Endothelial cell of hepatic sinusoid (primary cell): Measurements from ENCODE around the gene RNF11.

ENCODE experiments used
- in situ Hi-C: cut with HindIII; loops from 2 replicates; pipeline ENCODE4 v1.10.0; 2017; ENCODE audit warnings: low sequenced_read_pairs

Gene RNF11

DNA sequence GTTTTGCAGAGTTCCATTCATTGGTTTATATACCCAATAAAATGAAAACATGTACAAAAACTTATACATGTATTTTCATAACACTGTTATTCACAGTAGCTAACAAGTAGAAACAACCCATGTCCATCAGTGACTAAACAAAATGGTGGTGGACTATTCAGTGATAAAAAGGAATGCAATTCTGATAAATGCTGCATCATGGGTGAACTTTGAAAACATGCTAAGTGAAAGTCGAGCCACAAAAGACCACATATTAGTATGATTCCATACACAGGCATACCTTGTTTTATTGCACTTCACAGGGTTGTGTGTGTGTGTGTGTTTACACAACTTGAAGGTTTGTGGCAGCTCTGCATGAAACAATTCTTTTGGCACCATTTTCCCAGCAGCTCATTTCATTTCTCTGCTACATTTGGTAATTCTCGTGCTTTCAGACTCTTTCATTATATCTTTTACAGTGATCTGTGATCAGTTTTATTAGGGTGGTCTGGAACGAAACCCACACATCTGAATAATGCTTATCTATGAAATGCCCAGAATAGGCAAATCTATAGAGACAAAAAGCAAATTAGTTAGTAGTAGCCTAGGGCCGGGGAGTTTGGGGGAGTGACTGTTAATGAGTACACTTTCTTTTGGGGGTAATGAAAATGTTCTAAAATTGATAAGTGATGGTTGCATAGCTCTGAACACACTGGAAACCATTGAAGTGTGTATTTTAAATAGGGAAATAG, 27.2 kb downstream of the RNF11 start:
- in situ Hi-C loops, result no loop called here

DNA sequence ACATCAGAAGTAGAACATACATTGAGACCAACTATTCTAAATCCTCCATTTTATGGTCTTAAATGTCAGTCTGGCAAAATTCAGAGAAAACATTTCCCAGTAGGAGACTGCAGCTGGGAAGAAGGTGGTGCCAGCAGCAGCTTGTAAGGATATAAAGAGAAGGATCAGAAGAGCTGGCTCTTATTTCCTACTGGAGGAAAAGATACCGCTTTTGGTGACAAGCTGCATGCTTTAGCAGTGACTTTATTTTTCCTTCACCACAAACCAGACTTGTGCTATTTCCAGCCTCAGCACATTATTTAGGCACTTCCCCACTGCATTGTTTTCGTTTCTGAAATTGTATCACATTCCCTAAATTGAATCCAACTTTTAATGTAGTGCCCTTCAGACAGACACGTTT, 28.4 kb downstream of the RNF11 start:
- in situ Hi-C loops, result no loop called here

- in situ Hi-C loops, result no loop called here
Observed at GRCh38 chr1:51265618-51266017, 29.5 kb downstream of the RNF11 start.

- in situ Hi-C loops, result no loop called here
Observed at GRCh38 chr1:51266181-51266580, 30.1 kb downstream of the RNF11 start.

DNA sequence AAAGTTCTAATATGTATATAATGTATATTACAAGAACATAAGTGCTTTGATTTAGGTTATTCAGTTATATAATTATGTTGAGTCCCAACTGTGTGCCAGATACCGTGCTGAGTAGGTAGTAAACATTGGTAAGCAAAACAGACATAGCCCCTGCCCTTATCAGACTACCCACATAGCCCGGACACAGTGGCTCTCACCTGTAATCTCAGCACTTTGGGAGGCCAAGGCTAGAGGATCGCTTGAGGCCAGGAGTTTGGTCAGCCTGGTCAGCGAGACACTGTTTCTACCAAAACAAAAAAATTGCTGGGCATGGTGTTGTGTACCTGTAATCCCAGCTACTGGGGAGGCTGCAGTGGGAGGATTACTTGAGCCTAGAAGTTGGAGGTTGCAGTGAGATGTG, 30.7 kb downstream of the RNF11 start:
- in situ Hi-C loops, result no loop called here

GRCh38 chr1:51268634-51269033, 32.6 kb downstream of the RNF11 start:
- in situ Hi-C loops, result no loop called here

DNA sequence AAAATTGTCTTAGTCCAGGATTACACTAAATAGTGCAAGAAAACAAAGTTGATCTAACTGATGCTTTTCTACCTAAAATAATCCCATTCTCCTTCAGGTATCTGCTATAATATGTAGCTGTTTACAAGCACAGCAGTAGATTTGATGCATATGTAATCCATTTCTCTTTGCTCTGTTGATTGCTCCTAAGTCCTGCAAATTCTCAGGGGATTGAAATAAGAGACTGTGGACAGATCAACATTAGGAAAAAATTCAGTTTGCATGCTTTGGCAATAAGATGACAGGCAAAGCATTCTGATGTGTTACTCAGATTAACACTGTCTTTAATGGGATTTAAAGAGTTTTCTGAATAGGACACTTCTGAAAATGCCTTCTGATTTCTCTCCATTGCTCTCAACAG, 34.7 kb downstream of the RNF11 start:
- in situ Hi-C loops, result no loop called here

DNA sequence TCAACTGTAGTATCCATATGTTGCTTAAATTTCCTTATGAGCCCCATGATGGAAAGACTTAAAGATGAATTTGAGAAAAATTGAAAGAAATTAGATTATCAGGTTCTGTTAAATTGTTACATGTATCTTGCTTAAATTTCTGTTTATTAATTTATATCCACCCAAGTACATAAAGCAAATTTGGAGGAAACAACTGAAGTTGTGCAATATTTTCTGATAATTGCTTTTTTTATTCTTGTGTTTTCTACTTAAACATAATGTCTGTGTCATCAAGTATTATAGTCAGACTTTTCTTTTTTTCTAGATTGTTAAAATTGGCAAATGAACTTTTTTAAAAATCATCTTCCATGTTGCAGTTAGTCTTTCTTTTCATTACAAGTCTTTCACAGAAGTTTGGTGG, 36.8 kb downstream of the RNF11 start:
- in situ Hi-C loops, result no loop called here

DNA sequence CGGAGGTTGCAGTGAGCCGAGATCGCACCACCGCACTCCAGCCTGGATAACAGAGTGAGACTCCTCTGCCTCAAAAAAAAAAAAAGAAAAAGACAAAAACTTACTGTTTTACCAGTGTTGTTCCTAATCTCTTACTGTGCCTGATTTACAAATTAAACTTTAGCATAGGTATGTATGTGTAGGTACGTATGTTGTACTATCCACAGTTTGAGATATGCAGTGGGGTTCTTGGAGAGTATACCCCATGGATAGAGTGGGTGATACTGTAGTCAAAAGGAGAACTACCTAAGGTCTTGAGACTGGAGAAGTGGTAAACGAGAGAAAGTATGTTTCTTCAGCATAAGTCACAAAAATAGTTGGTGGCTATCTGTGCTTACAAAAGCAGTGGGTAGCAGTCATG, 38.6 kb downstream of the RNF11 start:
- in situ Hi-C loops, result no loop called here

DNA sequence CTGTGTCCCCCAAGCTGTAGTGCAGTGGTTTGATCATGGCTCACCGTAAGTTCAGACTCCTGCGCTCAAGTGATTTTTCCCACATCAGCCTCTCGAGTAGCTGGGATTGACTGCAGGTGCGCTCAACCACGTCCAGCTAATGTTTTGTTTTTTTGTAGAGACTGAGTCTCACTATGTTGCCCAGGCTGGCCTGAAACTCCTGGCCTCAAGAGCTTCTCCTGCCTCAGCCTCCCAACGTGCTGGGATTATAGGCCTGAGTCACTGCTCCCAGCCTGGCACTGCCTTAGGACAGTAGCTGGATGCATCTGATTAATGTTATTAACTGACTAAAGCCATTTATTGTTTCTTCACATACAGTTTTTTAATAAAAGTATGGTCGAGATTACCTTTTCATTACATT, 40.2 kb downstream of the RNF11 start:
- in situ Hi-C loops, result no loop called here

DNA sequence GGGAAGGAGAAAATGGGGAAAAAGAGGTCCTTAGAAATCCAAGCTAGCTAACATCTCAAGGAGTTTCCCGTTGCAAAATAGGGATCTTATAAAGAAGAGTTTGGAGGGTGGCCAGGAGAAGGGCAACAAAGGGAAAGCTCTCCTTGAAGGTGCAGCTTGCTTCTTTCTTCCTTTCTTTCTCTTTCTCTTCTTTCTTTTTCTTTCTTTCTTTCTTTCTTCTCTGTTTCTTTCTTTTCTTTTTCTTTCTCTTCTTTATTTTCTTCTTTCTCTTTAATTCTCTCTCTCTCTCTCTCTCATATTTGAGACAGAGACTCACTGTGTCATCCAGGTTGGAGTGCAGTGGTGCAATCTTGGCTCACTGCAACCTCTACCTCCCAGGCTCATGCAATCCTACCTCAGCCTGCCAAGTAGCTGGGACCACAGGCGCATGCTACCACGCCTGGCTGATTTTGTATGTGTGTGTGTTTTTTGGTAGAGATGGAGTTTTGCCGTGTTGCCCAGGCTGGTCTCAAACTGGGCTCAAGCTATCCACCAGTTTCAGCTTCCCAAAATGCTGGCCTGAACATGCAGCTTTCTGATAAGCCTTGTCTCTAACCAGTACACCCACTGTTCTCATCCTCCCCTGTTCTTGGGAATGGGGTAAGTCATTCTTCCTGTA, 44.4 kb downstream of the RNF11 start:
- in situ Hi-C loops, result no loop called here

- in situ Hi-C loops, result no loop called here
Observed at GRCh38 chr1:51281807-51282206, 45.7 kb downstream of the RNF11 start.

DNA sequence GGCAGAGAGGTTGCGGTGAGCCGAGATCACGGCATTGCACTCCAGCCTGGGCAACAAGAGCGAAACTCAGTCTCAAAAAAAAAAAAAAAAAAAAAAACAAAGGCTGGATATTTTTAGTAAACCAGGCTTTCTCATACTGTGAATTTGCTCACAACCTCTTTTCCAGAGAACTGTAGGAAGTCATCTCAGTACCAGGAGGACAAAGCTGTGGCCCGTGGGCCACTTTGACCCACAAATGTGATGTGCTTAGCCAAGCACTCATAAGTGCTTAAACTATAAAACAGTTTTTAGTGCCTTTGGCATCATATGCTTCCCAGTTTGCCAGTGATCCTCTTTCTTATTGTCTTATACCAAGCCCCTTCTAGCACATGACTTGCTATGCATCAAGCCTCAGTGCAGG, 46.5 kb downstream of the RNF11 start:
- in situ Hi-C loops, result no loop called here

DNA sequence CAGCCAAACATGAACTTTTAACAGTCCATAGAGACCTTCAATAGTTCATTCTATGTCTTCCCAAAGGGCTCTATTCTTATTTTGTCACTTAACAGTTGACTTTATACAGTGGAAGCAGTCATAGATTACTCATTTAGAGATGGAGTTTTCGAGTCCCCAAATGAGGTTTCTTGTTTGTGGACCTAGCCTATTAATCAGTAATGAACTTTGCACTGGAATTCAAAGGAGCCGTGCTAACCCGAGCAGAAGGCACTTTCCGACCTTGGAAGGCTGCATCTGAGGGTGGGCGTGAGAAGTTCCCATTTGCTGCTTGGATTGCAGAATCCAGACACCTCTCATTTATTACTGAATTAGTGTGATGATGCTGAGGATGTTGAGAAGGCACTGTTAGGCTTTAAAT, 47.9 kb downstream of the RNF11 start:
- in situ Hi-C loops, result no loop called here

DNA sequence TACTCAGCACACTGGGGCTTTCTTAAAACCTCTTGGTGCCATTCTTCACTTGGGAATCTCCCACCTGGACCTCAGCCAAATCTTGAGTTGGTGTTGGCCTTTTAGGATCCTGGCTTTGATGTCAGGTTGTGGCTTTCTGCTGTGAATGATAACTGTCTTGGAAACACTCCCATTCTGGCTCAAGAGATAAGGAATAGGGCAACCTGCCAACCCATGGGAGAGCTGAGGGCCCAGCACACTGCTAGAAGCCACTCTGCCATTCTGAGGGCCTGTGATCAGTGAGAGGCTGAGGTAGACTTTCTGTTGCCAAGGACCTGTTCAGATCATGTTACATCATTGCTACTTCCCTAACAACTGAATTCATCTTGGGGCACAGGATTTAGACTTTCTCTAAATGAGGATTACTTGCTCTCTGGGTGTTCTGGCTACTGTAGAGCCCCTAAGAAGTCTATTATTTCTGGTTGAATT, 48.4 kb downstream of the RNF11 start:
- in situ Hi-C loops, result no loop called here

DNA sequence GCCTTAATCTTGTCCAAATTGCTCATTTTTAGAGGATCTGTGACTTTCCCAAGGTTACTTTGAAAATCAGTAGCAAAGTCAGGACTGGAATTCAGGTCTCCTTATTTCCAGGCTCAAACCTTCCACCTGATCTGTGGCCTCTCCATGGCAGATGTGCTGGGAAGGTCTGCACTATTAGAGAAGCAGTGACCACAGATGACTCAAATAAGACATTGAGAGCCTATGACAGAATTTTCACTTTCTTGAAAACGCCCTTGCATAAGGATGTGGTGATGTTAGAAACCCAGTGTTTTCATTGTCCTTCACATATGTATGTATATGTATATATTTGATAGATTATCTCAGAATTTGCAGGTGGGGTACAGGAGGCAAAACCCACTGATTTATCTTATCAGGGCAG, 49.0 kb downstream of the RNF11 start:
- in situ Hi-C loops, result no loop called here

- in situ Hi-C loops, result no loop called here
Observed at GRCh38 chr1:51287966-51288365, 51.9 kb downstream of the RNF11 start.

DNA sequence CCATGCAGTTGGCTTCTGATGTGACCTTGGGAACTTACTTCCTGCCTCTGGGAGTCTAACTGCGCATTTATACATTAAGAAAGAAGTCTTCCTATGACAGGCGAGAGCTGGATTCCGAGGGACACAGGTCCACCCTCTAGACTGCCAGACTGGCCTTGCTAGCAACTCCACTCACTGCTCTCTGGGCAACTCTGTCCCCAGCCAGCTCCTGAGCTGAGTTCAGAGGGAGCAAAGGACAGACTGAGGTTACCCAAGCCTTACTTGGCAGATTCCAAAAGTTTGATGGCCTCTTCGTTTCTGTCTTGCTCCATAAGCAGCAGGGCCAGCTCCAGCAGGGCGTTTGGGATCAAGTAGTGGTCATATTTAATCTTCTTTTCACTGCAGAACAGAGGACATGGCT, 52.5 kb downstream of the RNF11 start:
- in situ Hi-C loops, result no loop called here

DNA sequence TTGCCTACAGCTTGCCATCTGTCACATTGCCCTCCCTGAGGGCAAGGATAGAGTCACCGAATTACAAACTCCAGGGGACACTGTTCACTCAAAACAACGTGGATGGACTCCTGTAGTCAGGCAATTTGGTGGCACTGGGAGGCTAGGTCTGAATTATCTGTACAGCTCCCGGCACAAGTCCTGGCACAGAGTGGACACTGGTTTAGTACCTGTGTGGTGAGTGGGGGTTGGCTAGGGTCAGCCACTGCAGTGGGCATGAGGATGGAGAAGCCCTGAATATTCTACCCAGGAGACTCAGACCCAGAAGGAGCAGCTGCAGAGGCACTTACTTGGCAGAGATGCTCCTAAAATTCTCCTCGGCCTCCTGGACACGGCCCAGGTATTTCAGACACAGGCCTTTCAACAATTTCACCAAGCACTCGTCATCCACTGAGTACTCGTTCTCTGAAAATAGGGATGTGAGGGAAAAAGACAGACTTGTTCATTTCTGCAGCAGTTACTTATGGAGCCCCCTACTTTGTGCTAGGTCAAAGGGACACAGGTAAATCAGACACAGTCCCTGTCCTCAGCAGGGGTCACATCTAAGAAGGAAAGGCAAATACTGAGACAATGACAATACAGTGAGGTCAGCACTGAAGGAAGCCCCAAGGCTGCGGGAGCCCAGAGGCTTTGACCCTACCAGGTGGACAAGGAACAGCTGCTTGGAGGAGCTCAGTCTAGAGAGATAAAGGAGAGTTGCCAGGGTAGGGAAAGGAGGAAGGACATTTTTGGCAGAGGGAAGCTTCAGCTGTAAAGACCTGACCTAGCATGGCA, 53.8 kb downstream of the RNF11 start:
- in situ Hi-C loops, result no loop called here

GRCh38 chr1:51290489-51290847, 54.4 kb downstream of the RNF11 start:
- in situ Hi-C loops, result no loop called here

DNA sequence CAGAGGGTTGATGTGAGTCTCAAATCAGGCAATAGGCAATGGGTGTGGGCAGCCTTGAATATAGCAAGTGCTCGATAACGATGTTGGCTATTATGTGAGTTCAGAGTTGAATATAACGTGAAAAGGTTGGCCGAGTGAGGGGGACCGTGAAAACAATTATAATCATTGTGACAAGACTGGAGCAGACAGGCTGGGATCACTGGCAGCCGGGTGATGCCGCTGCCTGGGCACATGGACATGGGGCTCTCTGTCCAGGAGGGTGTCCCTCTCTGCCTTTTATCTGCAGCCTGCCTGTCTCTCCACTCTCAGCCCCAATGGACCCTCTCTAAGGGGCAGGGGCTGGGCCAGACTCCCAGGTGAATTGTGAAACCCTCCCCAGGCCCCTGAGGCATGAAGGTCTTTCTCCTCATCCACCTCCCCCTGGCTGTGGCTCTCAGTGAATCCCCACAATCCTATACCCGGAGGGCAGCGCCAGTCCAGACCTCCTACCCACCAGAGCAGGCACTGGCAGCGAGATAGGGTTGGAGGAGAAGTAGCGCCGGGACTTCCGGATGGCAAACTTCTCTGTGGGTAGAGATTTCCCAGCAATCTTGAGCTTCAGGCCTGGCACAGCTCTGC, 57.9 kb downstream of the RNF11 start:
- in situ Hi-C loops, result no loop called here
